SKM-1 treated with dmso at 0.1 percent for 144 hours (cell line): ENCODE data around the gene SRSF10.
A peak's percentile ranks its signal among the peaks of the same experiment; 100 is the strongest.
"Not testable (repeated sequence)": the region's sequence is repeated elsewhere in the genome, so short reads cannot be mapped to it uniquely, and the experiment has no call there.

Experiments
- DNase-seq: peaks from one replicate; lab custom pipeline; 2025; ENCODE audit not compliant: unreplicated experiment; lab: John Stamatoyannopoulos, UW

Gene SRSF10

GRCh38 chr1:23979881-23980727 is at the start of gene SRSF10:
Gene SRSF10 (minus strand): TSS chr1:23980327. CDS start chr1:23980255, 72 bp downstream.
- peak; percentile 99 for DNase-seq

DNA sequence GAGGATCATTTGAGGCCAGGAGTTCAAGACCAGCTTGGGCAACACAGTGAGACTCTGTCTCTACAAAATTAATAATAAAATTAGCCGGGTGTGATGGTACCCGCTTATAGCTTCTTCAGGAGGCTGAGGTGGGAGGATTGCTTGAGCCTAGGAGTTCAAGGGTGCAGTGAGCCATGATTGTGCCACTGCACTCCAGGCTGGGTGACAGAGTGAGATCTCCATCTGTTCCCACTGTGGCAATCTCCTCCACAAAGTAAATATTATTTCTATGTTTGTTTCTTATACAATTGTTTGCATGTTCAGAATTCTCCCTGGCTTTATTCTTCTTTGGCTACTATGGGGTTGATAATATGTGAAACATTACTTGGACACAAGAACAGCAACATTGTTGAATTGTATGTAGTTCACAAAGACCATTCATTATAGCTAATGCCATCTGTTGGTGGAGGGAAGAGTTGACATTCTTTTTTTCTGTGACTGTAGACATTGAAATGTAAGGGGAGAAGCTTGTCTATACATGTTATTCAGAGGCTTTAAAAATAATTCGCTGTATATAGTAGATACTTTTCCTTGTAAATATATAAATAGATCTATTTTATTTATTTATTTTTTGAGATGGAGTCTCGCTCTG is 47.8 kb upstream of the SRSF10 start:
- peak; percentile 30 for DNase-seq

- no peak for DNase-seq
These were observed 42.6 kb upstream of the SRSF10 start for GRCh38 chr1:24022581-24023361.

GRCh38 chr1:24021403-24022266 is 41.5 kb upstream of the SRSF10 start:
- no peak for DNase-seq

DNA sequence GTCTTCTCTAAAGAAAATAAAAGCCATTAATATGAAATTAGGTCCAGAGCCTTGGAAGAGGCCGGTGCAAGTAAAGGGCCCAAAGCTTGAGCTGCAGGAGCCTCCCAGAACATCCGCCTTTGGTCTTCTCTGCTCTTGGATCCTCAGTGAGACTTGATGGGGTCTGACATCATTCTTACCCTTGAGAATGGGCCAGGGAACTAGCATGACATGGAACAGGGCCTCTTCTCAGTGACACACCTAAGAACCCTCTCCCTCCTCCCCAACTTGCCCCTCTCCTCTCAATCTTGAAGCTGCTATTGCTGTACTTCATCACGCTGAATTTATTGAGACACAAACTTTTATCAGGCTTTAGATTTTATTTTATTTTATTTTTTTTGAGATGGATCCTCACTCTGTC is 40.3 kb upstream of the SRSF10 start:
- DNase-seq: no peak

DNA sequence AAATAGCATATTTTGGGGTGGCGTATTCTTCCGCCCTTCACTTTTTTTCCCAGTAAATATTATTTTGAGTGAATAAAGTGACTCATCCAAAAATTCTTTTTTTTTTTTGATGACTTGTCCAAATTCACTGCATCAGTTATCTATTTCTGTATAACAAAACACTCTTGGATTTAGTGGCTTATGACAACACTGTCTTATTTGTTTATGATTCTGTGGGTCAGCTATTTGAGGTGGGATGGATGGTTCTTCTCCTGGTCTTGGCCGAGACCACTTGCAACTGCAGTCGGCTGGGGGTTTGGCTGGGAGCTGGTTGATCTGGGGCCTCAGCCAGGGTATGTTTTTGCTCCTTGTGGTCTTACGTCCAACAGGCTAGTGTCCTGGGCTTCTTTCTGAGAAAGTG is 39.9 kb upstream of the SRSF10 start:
- DNase-seq: no peak

- no peak for DNase-seq
These were observed 38.8 kb upstream of the SRSF10 start for GRCh38 chr1:24018611-24019580.

DNA sequence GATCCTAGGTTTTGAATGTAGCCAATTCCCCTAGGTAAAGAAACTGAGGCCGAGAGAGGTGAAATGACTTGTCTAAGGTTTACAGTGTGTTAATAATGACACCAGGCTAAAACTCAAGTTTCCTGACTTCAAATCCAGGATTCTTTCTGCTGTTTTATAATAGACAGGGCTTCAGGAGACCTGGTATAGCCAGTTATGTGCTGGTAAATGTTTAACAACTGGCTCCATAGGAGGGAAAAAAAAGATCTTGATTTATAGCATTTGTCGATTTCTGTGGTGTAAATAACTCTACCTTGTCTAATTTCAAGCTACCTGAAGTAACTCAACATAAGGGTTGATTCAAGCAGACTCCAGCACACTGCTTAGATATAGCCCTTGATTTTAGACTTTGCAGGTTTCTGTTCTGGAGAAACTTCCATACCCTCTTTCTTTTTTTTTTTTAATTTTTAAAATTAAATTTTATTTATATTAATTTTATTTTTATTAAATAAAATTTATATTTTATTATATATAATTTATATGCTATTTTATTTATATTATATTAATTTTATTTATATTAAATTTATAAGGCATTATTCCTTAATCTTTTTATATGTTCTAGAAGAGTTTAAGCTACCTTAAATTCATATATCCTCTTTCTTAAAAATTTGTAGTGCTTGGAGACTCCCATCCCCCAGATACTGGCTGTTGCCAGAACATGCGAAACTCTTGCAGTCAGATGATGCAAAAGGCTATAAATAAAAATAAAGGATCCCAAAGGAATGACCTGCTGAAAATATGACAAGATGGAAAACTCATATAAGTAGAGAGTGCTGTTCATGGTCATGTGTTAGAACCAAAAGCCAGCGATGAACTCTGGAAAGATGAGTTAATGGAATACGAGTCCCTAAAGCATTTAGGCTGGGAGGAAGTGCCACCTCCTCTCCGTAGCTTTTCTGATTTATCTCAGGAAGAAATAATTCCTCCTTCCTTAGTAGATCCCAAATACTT is 35.4 kb upstream of the SRSF10 start:
- DNase-seq: no peak

DNA sequence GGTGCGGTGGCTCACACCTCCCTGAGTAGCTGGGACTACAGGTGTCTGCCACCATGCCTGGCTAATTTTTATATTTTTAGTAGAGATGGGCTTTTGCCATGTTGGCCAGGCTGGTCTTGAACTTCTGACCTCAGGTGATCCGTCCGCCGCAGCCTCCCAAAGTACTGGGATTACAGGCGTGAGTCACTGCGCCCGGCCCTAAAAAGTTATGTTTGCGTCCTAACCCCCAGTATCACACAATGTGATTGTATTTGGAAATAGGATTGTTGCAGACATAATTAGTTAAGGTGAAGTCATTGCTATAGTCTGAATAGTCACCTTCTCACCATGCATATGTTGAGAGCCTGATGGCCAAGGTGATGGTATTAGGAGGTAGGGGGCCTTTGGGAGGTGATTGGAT is 32.8 kb upstream of the SRSF10 start:
- not testable (repeated sequence) for DNase-seq

- DNase-seq: no peak
These were observed 30.5 kb upstream of the SRSF10 start for GRCh38 chr1:24010650-24011049.

GRCh38 chr1:24009406-24009805 is 29.3 kb upstream of the SRSF10 start:
- DNase-seq: no peak

- DNase-seq: not testable (repeated sequence)
These were observed 28.6 kb upstream of the SRSF10 start for GRCh38 chr1:24008574-24009184.

- no peak for DNase-seq
These were observed 27.0 kb upstream of the SRSF10 start for GRCh38 chr1:24007079-24007478.

DNA sequence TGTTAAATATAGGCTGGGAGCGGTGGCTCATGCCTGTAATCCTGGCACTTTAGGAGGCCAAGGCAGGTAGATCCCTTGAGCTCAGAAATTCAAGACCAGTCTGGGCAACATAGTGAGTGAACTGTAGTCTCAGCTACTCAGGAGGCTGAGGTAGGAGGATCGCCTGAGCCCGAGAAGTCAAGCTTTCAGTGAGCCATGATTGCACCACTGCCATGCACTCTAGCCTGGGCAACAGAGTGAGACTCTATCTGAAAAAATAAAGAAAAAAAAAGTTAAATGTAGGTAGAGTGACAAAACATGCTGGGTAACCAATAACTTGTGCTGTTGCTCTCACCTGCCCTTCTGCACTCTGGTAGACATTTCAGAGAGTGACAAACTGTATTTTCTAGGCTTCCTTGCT is 25.0 kb upstream of the SRSF10 start:
- no peak for DNase-seq

GRCh38 chr1:24004132-24004531 is 24.0 kb upstream of the SRSF10 start:
- no peak for DNase-seq

- no peak for DNase-seq
These were observed 23.3 kb upstream of the SRSF10 start for GRCh38 chr1:24003331-24003972.

- no peak for DNase-seq
These were observed 22.6 kb upstream of the SRSF10 start for GRCh38 chr1:24002695-24003094.
